Ovary (tissue), 9 donors: ENCODE data around the gene TMEM37. TPM values are rescaled to one million over a fixed set of nuclear protein-coding genes. Genes with fewer than 3 reads are reported as not detected.

Source experiments
- DNase-seq, 5 donors: peaks; one replicate each; pipeline ENCODE4 v3.0.0-alpha.2; 2019 to 2020
- H3K27ac ChIP-seq, 2 donors: fragments of 200-600 bp; one replicate each; pipeline versions ENCODE4 v1.5.1 to v1.8.0; 2019 to 2022
- H3K27me3 ChIP-seq: fragments of 200-600 bp; one replicate; pipeline ENCODE4 v1.8.0; 2022
- H3K36me3 ChIP-seq: fragments of 200-600 bp; sonication (generic); one replicate; pipeline ENCODE4 v1.5.1; 2019
- H3K4me1 ChIP-seq: one replicate; pipeline ENCODE4 v1.8.1; 2013; ENCODE audit warnings: mild to moderate bottlenecking, moderate library complexity; ENCODE audit not compliant: insufficient read depth
- H3K4me3 ChIP-seq: fragments of 200-600 bp; sonication (generic); one replicate; pipeline ENCODE4 v1.5.1; 2017
- H3K9me3 ChIP-seq, 2 donors: fragments of 200-600 bp in 1 of 2; sonication (generic) in 1 of 2; one replicate each; pipeline versions ENCODE4 v1.5.1 to v1.8.1; 2013 to 2019; ENCODE audit warnings: mild to moderate bottlenecking in 1 of 2, moderate library complexity in 1 of 2
- CTCF ChIP-seq, 3 donors: fragments of 450-650 bp in 2 of 3; fragments of 200-600 bp in 1 of 3; IDR thresholded peaks; one replicate each; pipeline versions ENCODE4 v1.5.1 to v1.8.0; 2016 to 2022; ENCODE audit warnings: antibody characterized with exemption in 3 of 3, mild to moderate bottlenecking in 1 of 3
- EP300 ChIP-seq: sonication (generic); formaldehyde crosslinking; IDR thresholded peaks from one replicate; pipeline ENCODE4 v1.6.1; 2017; ENCODE audit warnings: antibody characterized with exemption
- POLR2A ChIP-seq: fragments of 450-650 bp; IDR thresholded peaks from one replicate; pipeline ENCODE4 v1.6.1; 2017; ENCODE audit warnings: antibody characterized with exemption, mild to moderate bottlenecking, moderate library complexity
- WGBS, 3 donors: extraction: QIAGEN DNeasy Blood & Tissue Kit in 1 of 3; methylation state at CpG; one replicate each; pipeline versions ENCODE4 v1.1.5 to v1.1.7; 2013 to 2017; 5-methylcytosine and 5-hydroxymethylcytosine counted together
- intact Hi-C, 4 donors: fragments of 100-400 bp; cut with DNase I; formaldehyde crosslinking; loops; one replicate each; pipeline versions ENCODE4 v1.11.0 to v1.15.1; 2022 to 2023
- polyA plus RNA-seq, 2 donors: library from polyadenylated mRNA; stranded (reverse); fragments of 200-250 nt in 1 of 2; fragments of 350-450 nt in 1 of 2; fragmentation: Illumina TruSeq in 1 of 2; extraction: RNeasy Lipid Tissue Mini Kit (QIAGEN cat#74804) in 1 of 2; gene quantifications; one replicate each; pipeline ENCODE4 v1.2.3, GENCODE V29; 2013 to 2014
- total RNA-seq, 7 donors: library from RNA; depleted of rRNA in 2 of 7; stranded (reverse); fragments of >200 nt in 2 of 7; fragmentation: NEBNext Ultra II Directional in 3 of 7; extraction: Animal tissue kit (Norgen Biotek cat#: 25700) in 3 of 7; gene quantifications; one replicate each; pipeline versions ENCODE4 v1.1.0 to v1.2.4, GENCODE V29; 2016 to 2023
- donor health status: DM: no; HTN: no; CAD: no; lungs with moderate emphysema.
- donor health status: DM: no; HTN: no; CAD: no.
- donor health status: Bipolar disorder and iron deficiency.
- donor health status: DM: yes; HTN: yes; CAD: no.
- donor health status: DM: no; HTN: no; CAD: no.
- donor health status: DM: yes; HTN: yes; CAD: no.

The TMEM37 gene
- total and polyA plus RNA-seq, 9 donors = 9.5 to 32.5 (median 18.1) TPM

- intact Hi-C loops = no loop called here
- 26 to 32% (median 29%) methylated on average over 7 of the region's 7 CpGs for WGBS, 3 donors
- no peak overlapping the region for H3K27ac ChIP-seq
- no peaks in the 10 kb centered on the region for H3K9me3 ChIP-seq
- DNase-seq = no peak
- H3K27me3 ChIP-seq = no peaks in the 10 kb centered on the region
- no peak for TF ChIP-seq POLR2A
- TF ChIP-seq EP300 = no peak
- no peak for TF ChIP-seq CTCF (IDR thresholded peaks at IDR 0.05)
- H3K36me3 ChIP-seq = no peaks in the 10 kb centered on the region
- H3K4me1 ChIP-seq = no peaks in the 10 kb centered on the region
- H3K4me3 ChIP-seq = no peak overlapping the region
Measured at GRCh38 chr2:119486886-119487285, 55.2 kb downstream of the TMEM37 start.

GRCh38 chr2:119487434-119488244 is 56.0 kb downstream of the TMEM37 start:
- TF ChIP-seq EP300 (no peak), CTCF (IDR thresholded peaks at IDR 0.05) (no peak), POLR2A (no peak)
- WGBS, 3 donors = 42 to 57% (median 53%) methylated on average over 9 of the region's 9 CpGs
- Histone ChIP-seq H3K4me1 (no peaks in the 10 kb centered on the region), H3K27me3 (no peaks in the 10 kb centered on the region), H3K36me3 (no peaks in the 10 kb centered on the region), H3K27ac (no peak overlapping the region), H3K9me3 (no peaks in the 10 kb centered on the region), H3K4me3 (no peak overlapping the region)
- DNase-seq = no peak
- intact Hi-C loops = no loop called here

Other genes starting within 250 kb of the TMEM37 start
- gene STEAP3, start 208.0 kb upstream of the TMEM37 start, total RNA-seq = 10 to 100 TPM in 2 of 7 donors, 1 to 10 TPM in 5; 3.8 to 13.3 (median 5.8) TPM
- gene STEAP3, start 208.0 kb upstream of the TMEM37 start, polyA plus RNA-seq = 1 to 10 TPM; 2.3 to 6.1 TPM
- 10 to 100 TPM; 12.0 to 16.7 (median 13.2) TPM for gene C2orf76, start 65.0 kb upstream of the TMEM37 start, total RNA-seq
- 10 to 100 TPM; 18.9 to 24.1 TPM for gene C2orf76, start 65.0 kb upstream of the TMEM37 start, polyA plus RNA-seq
- 10 to 100 TPM; 35.5 to 90.2 (median 49.7) TPM for gene DBI, start 64.9 kb upstream of the TMEM37 start, total RNA-seq
- 100 to 1,000 TPM; 111 to 243 TPM for gene DBI, start 64.9 kb upstream of the TMEM37 start, polyA plus RNA-seq
- 10 to 100 TPM in 1 of 7 donors, 1 to 10 TPM in 1, not detected in 5; 1.4 to 14.1 TPM for gene SCTR, start 92.6 kb downstream of the TMEM37 start, total RNA-seq
- gene SCTR, start 92.6 kb downstream of the TMEM37 start, polyA plus RNA-seq = under 1 TPM; 0.23 to 0.27 TPM
- gene CFAP221, start 112.6 kb downstream of the TMEM37 start, total RNA-seq = 10 to 100 TPM in 1 of 7 donors, 1 to 10 TPM in 5, under 1 TPM in 1; 0.86 to 23.4 (median 2.4) TPM
- gene CFAP221, start 112.6 kb downstream of the TMEM37 start, polyA plus RNA-seq = 1 to 10 TPM in 1 of 2 donors, under 1 TPM in 1; 0.24 to 2.4 TPM
- 10 to 100 TPM in 5 of 7 donors, 1 to 10 TPM in 2; 5.7 to 19.0 (median 11.7) TPM for gene TMEM177, start 247.3 kb downstream of the TMEM37 start, total RNA-seq
- gene TMEM177, start 247.3 kb downstream of the TMEM37 start, polyA plus RNA-seq = 1 to 10 TPM; 5.9 to 8.5 TPM